Measurements from ENCODE around the gene RWDD1. TPM values are rescaled to one million over a fixed set of nuclear protein-coding genes. Genes with fewer than 3 reads are reported as not detected.

The RWDD1 gene
- total and polyA plus RNA-seq, 2 of the 13 experiments (the other 11 are each of a cell fraction or from before 2014, with no cell fraction given), result 27.4 to 67.1 TPM

- TF ChIP-seq ZNF280D (CRISPR knock-in tag; IDR thresholded peaks at IDR 0.05) (no peak), DDIT3 (CRISPR knock-in tag; IDR thresholded peaks at IDR 0.05) (no peak), CSRNP2 (CRISPR knock-in tag; conservative IDR thresholded peaks at IDR 0.05; ENCODE audit: low read depth) (no peak), PTBP1 (IDR thresholded peaks at IDR 0.05; ENCODE audit: low read depth, low read length, poor library complexity, severe bottlenecking) (no peak), ZNF709 (CRISPR knock-in tag; IDR thresholded peaks at IDR 0.05) (no peak), ZNF569 (CRISPR knock-in tag; IDR thresholded peaks at IDR 0.05; ENCODE audit: borderline replicate concordance) (no peak), SMC3 (IDR thresholded peaks at IDR 0.05; ENCODE audit: low read length) (peak; percentile 91), ZBTB21 (CRISPR knock-in tag; IDR thresholded peaks at IDR 0.05) (no peak), PHF8 (CRISPR knock-in tag; IDR thresholded peaks at IDR 0.05) (no peak), ZNF580 (CRISPR knock-in tag; IDR thresholded peaks at IDR 0.05; ENCODE audit: borderline replicate concordance, low read depth) (no peak), CBX1 (IDR thresholded peaks at IDR 0.05; ENCODE audit: low read depth) (no peak), SNAPC2 (CRISPR knock-in tag; IDR thresholded peaks at IDR 0.05) (no peak), FOXP1 (IDR thresholded peaks at IDR 0.05) (no peak), FOXP1 (CRISPR knock-in tag; IDR thresholded peaks at IDR 0.05) (no peak), DRAP1 (CRISPR knock-in tag; IDR thresholded peaks at IDR 0.05) (no peak), RAD21 (CRISPR knock-in tag; IDR thresholded peaks at IDR 0.05) (peak; percentile 78), TARDBP (CRISPR knock-in tag; IDR thresholded peaks at IDR 0.05) (peak; percentile 24; the same call in 1 of the 2 replicates), EP300 (IDR thresholded peaks at IDR 0.05; ENCODE audit: low read depth in 2 of 2, low read length in 2 of 2) (no peak), EP300 (CRISPR knock-in tag; IDR thresholded peaks at IDR 0.05; ENCODE audit: borderline replicate concordance) (no peak), KDM5A (IDR thresholded peaks at IDR 0.05; ENCODE audit: borderline replicate concordance, low read length) (no peak), XRCC5 (optimal IDR thresholded peaks at IDR 0.05; ENCODE audit: low read length) (peak; percentile 44), CEBPB (IDR thresholded peaks at IDR 0.05; ENCODE audit: borderline replicate concordance, low read depth, low read length) (no peak), IKZF5 (CRISPR knock-in tag; IDR thresholded peaks at IDR 0.05) (no peak), ZSCAN12 (CRISPR knock-in tag; IDR thresholded peaks at IDR 0.05) (no peak), AKAP8 (CRISPR knock-in tag; IDR thresholded peaks at IDR 0.05) (no peak), KAT7 (CRISPR knock-in tag; IDR thresholded peaks at IDR 0.05; ENCODE audit: borderline replicate concordance) (no peak)
Observed at GRCh38 chr6:116561377-116562018, 9.8 kb upstream of the RWDD1 start (continued).

Data from HepG2 (cell line).